Measurements from ENCODE around the gene ZMAT1.
"Not testable (repeated sequence)": the region's sequence is repeated elsewhere in the genome, so short reads cannot be mapped to it uniquely, and the experiment has no call there.

ZMAT1 gene

DNA sequence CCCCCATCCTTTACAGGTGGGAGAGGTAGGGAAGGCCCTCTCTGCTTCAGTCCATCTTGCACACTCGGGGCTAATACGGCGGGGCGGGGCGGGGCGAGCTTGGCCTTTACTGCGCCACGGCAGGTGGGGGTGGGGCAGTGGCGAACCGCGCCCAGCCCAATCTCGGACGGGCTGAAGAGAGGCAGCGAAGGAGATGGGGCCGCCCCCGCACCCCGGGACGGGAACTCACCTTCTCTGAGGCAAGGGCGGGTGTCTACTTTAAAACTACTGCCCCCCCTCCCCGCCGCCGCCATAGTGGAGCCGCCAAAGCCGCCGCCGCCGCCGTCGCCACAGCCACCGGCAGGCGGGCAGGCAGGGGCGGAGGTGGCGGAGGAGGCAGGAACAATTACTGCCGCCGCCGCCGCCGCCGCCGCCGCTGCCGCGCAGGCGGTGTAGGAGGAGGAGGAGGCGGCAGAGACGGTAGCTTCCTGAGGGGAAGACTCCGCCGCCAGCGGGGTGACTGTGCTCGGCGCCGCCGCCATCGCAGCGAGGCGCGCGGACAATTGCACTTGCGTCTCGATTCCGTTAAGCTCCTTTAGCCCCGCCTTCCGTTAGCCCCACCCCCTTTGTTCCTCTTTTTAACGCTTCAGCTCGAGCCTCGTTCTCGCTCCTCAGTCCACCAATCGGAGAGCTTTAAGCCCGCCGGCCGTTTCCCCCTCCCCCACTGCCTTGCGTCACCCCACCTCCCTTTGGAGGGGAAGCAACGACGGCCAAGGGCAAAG lies at the start of gene ZMAT1:
Gene ZMAT1, minus strand, starts transcription at position 540 of the 761 bp plus-strand sequence. Its CDS starts 19 bp downstream, at position 521.
- peak; percentile 87 for DNase-seq (ENCODE audit: low read depth)

GRCh38 chrX:101977106-101977505 lies 45.3 kb upstream of the ZMAT1 start:
- DNase-seq (ENCODE audit: low read depth), result no peak

- DNase-seq (ENCODE audit: low read depth), result no peak
These were observed 41.2 kb upstream of the ZMAT1 start for GRCh38 chrX:101973066-101973465.

GRCh38 chrX:101964923-101965539 lies 33.2 kb upstream of the ZMAT1 start:
- not testable (repeated sequence) for DNase-seq (ENCODE audit: low read depth)

GRCh38 chrX:101958139-101958538 lies 26.3 kb upstream of the ZMAT1 start:
- no peak for DNase-seq (ENCODE audit: low read depth)

GRCh38 chrX:101957174-101957573 lies 25.3 kb upstream of the ZMAT1 start:
- DNase-seq (ENCODE audit: low read depth), result no peak

GRCh38 chrX:101956556-101956955 lies 24.7 kb upstream of the ZMAT1 start:
- DNase-seq (ENCODE audit: low read depth), result no peak

- no peak for DNase-seq (ENCODE audit: low read depth)
These were observed 18.8 kb upstream of the ZMAT1 start for GRCh38 chrX:101950581-101950980.

DNA sequence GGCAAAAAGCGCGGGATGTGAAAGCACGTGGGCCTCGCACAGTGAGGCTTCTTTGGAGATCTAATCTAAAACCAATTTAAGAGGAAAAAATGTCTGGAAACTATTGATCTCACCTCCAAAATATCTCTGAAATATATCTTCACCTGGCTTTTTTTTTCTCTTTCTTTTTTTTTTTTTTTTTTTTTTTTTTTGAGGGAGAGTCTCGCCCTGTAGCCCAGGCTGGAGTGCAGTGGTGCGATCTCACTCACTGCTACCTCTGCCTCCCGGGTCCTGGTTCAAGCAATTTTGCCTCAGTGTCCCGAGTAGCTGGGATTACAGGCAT lies 383 bp upstream of the ZMAT1 start:
- DNase-seq (ENCODE audit: low read depth), result no peak

DNA sequence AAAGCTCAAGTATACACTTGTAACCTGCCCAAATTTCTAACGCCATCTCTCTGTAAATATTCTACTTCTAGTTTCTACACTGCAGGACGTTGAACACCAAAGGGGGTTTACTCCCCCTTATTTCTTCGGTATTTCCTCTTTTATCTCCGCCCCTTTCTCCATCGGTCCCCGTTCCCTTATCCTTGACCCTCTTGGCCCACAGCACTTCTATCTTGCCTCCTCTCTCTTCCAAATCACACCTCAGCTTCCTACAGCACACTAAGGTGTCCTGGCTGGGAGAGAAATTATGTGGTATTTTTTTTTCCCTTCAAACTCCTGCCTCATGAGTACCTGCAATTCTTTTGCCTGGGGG lies 715 bp downstream of the ZMAT1 start:
- DNase-seq (ENCODE audit: low read depth), result no peak

DNA sequence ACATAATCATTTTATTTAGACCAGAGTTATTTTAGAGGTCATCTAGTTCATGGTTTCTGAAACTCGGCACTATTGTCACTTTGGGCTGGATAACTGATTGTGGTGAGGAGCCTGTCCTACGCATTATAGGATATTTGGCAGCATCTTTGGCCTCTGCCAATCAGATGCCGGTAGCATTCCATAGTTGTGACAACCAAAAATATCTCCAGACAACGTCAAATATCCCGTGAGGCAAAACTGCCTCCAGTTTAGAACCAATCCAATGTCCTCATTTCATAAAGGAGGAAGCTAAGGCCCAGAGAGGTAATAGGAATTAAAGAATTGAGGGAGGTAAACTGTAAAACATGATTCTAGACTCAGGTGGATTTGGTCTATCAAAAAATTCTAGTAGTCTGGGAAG lies 6.1 kb downstream of the ZMAT1 start:
- no peak for DNase-seq (ENCODE audit: low read depth)

DNA sequence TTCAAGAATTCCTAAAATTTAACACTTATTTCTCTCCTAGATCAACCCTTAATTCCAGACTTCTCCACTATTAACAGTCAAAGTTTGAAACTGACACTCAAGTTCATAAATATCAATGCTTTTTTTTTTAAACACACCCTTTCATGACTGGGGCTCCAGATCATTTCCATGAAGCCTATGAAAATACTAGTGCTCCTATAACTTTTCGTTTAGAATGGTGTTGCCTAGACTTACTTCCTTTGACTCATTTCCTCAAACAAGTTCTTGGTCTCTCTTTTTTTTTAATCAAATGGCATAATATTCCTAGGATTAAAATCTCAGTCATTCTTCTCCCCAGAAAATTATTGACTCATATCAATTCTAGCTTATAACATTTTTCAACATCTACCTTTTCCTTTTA lies 13.1 kb downstream of the ZMAT1 start:
- no peak for DNase-seq (ENCODE audit: low read depth)

GRCh38 chrX:101906136-101906796 lies 25.6 kb downstream of the ZMAT1 start:
- no peak for DNase-seq (ENCODE audit: low read depth)

GRCh38 chrX:101904996-101905395 lies 26.8 kb downstream of the ZMAT1 start:
- DNase-seq (ENCODE audit: low read depth), result no peak
